ENCODE measurements around the gene TMEM204. TPM values are rescaled to one million over a fixed set of nuclear protein-coding genes. Genes with fewer than 3 reads are reported as not detected.

Gene TMEM204
- polyA plus RNA-seq, 2 of the 4 experiments (the other 2 are of a cell fraction) = not detected

DNA sequence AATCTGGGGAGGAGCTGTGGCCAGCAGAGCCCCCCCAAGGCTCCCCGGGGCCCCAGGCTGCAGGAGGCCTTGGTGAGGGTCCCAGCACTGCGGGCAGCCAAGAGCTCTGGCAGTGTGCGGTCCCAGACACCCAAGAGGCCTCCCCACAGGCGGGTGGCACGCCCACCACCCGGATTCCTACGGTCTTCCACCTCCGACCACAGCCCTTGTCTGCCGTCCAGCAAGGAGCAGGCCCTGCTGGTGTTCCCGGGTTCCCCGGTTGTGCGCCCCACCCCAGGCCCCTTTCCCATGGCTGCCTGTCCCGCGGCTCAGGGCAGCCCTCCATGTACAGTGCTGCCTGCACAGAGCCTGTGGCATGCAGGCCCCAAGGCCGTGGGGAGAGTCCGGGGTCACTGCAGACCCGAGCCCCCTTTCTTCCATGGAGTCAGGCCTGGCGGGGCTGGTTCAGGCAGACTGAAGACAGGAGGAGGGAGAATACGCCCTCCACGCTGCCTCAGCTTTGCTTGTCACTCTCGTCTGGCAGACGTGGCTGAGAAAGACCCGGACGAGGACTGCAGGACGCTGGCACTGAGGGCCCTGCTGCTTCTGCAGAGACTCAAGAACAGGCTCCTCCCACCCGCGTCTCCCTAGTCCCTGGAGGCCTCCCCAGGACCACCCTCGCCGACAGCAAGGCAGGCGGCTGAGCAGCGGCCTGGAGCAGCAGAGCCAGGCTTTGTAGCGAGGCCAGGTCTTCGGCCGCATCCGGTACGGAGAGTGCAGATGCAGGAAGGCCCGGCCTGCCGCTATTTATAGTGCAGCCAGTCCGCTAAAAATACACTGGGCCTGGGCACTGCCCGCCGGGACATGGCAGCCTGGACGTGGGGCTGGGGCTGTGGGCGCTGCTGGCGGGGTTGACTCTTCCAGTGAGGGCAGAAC lies 23.9 kb upstream of the TMEM204 start (continued):
- TF ChIP-seq EP300 (IDR thresholded peaks at IDR 0.05) (no peak), RNF2 (IDR thresholded peaks at IDR 0.05; ENCODE audit: borderline replicate concordance, low read depth) (no peak), HDAC2 (IDR thresholded peaks at IDR 0.05) (no peak), FOXS1 (CRISPR knock-in tag; IDR thresholded peaks at IDR 0.05) (no peak)
- TF ChIP-seq, protein P1, sequence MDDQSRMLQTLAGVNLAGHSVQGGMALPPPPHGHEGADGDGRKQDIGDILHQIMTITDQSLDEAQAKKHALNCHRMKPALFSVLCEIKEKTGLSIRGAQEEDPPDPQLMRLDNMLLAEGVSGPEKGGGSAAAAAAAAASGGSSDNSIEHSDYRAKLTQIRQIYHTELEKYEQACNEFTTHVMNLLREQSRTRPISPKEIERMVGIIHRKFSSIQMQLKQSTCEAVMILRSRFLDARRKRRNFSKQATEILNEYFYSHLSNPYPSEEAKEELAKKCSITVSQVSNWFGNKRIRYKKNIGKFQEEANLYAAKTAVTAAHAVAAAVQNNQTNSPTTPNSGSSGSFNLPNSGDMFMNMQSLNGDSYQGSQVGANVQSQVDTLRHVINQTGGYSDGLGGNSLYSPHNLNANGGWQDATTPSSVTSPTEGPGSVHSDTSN (IDR thresholded peaks at IDR 0.05) = no peak

DNA sequence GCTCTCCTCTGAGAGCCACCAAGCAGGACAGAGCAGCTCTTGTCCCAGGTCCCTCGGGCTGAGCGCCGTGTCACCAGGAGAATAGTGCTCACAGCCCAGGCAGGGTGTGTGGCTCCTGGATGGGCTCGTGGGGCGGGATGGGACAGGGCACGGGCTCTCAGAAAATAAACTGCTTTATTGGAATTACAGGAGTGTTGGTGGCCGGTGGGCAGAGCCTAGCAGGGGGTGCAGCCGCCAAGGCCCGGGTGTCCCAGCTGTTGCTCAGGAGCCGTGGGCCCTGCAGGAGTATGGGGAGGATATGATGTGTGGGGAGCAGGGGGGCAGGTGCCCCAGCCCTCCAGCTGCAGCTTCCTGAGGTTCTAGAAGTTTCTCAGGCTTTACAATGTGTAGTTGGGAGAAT lies 23.2 kb upstream of the TMEM204 start:
- ChIA-PET POLR2A (no interaction called here), CTCF (no interaction called here)
- FAIRE-seq (no peak), ATAC-seq (no peak), DNase-seq (ENCODE audit: low read depth in 1 of 2, low spot score in 1 of 2) (no peak)
- no peak overlapping the region for H3K27ac ChIP-seq
- H3K4me2 ChIP-seq = no peak overlapping the region
- no peak for TF ChIP-seq RCOR1 (IDR thresholded peaks at IDR 0.05; ENCODE audit: low read depth, low read length)
- TF ChIP-seq, protein P2, sequence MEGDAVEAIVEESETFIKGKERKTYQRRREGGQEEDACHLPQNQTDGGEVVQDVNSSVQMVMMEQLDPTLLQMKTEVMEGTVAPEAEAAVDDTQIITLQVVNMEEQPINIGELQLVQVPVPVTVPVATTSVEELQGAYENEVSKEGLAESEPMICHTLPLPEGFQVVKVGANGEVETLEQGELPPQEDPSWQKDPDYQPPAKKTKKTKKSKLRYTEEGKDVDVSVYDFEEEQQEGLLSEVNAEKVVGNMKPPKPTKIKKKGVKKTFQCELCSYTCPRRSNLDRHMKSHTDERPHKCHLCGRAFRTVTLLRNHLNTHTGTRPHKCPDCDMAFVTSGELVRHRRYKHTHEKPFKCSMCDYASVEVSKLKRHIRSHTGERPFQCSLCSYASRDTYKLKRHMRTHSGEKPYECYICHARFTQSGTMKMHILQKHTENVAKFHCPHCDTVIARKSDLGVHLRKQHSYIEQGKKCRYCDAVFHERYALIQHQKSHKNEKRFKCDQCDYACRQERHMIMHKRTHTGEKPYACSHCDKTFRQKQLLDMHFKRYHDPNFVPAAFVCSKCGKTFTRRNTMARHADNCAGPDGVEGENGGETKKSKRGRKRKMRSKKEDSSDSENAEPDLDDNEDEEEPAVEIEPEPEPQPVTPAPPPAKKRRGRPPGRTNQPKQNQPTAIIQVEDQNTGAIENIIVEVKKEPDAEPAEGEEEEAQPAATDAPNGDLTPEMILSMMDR (IDR thresholded peaks at IDR 0.05) = no peak
- TF ChIP-seq, protein P1 (IDR thresholded peaks at IDR 0.05) = no peak
- no peak for TF ChIP-seq CBX2 (IDR thresholded peaks at IDR 0.05; ENCODE audit: borderline replicate concordance, low read depth)
- no peak for TF ChIP-seq KDM1A (IDR thresholded peaks at IDR 0.05; ENCODE audit: low read depth)
- no peak for TF ChIP-seq MAZ (IDR thresholded peaks at IDR 0.05; ENCODE audit: borderline replicate concordance, low read depth, low read length)
- TF ChIP-seq RARB (CRISPR knock-in tag; IDR thresholded peaks at IDR 0.05) = no peak
- no peak for TF ChIP-seq POLR2AphosphoS2 (conservative IDR thresholded peaks at IDR 0.05; ENCODE audit: low read length)
- TF ChIP-seq, protein P3, sequence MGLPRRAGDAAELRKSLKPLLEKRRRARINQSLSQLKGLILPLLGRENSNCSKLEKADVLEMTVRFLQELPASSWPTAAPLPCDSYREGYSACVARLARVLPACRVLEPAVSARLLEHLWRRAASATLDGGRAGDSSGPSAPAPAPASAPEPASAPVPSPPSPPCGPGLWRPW (IDR thresholded peaks at IDR 0.05) = no peak
- TF ChIP-seq, protein P4, sequence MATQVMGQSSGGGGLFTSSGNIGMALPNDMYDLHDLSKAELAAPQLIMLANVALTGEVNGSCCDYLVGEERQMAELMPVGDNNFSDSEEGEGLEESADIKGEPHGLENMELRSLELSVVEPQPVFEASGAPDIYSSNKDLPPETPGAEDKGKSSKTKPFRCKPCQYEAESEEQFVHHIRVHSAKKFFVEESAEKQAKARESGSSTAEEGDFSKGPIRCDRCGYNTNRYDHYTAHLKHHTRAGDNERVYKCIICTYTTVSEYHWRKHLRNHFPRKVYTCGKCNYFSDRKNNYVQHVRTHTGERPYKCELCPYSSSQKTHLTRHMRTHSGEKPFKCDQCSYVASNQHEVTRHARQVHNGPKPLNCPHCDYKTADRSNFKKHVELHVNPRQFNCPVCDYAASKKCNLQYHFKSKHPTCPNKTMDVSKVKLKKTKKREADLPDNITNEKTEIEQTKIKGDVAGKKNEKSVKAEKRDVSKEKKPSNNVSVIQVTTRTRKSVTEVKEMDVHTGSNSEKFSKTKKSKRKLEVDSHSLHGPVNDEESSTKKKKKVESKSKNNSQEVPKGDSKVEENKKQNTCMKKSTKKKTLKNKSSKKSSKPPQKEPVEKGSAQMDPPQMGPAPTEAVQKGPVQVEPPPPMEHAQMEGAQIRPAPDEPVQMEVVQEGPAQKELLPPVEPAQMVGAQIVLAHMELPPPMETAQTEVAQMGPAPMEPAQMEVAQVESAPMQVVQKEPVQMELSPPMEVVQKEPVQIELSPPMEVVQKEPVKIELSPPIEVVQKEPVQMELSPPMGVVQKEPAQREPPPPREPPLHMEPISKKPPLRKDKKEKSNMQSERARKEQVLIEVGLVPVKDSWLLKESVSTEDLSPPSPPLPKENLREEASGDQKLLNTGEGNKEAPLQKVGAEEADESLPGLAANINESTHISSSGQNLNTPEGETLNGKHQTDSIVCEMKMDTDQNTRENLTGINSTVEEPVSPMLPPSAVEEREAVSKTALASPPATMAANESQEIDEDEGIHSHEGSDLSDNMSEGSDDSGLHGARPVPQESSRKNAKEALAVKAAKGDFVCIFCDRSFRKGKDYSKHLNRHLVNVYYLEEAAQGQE (IDR thresholded peaks at IDR 0.05) = no peak
- TF ChIP-seq TFCP2L1 (CRISPR knock-in tag; IDR thresholded peaks at IDR 0.05) = no peak
- TF ChIP-seq HOXA7 (CRISPR knock-in tag; IDR thresholded peaks at IDR 0.05) = no peak
- H3K4me3 ChIP-seq = no peak overlapping the region
- WGBS (ENCODE audit: missing lambda C conversion rate) = 92% methylated on average over 7 of the region's 10 CpGs
- no peaks in the 10 kb centered on the region for H3K4me1 ChIP-seq
- peaks cover 8% of the 10 kb centered on the region for H3K9me3 ChIP-seq
